ENCODE measurements around the gene TUBB6.

TUBB6 gene

GRCh38 chr18:12291161-12291560, 16.9 kb upstream of the TUBB6 start:
- DNase-seq (ENCODE audit: low read depth) = no peak

GRCh38 chr18:12291690-12292089, 16.4 kb upstream of the TUBB6 start:
- no peak for DNase-seq (ENCODE audit: low read depth)

- no peak for DNase-seq (ENCODE audit: low read depth)
Observed at GRCh38 chr18:12293831-12294230, 14.2 kb upstream of the TUBB6 start.

- no peak for DNase-seq (ENCODE audit: low read depth)
Observed at GRCh38 chr18:12295389-12296086, 12.5 kb upstream of the TUBB6 start.

DNA sequence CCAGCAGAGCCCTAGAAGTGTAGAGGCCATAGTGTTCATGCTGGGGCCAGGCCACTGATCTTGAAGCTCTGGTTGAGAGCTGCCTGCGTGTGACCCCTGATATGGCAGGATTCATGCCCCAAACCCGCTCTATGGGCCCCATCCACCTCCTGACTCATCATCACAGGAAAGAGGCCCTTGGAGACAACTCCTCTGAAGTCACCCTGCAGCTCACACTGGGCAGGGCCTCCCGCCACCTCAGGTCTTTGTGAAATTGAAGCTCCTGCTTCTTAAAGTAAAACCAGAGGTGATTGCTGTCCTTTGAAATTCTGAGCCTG, 12.0 kb upstream of the TUBB6 start:
- DNase-seq (ENCODE audit: low read depth) = no peak

DNA sequence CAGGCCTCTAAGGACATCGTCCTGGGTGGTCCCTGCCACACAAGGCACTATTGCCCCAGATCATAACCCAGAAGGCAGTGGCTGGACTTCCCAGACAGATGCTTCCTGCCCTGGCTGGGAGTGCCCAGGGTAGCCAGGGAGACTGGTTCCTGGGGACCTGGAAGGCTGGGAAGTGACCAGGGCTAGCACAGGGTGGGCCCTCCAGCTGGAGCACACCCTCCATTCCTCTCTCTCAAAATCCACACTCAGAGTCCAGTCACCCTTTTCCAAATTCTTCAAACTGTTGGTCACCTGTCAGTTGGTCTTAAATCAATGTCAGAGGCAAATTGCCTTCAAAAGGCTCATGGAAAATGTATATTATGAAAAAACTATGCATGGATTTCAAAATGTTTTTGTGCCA, 11.6 kb upstream of the TUBB6 start:
- no peak for DNase-seq (ENCODE audit: low read depth)

GRCh38 chr18:12299862-12300261, 8.2 kb upstream of the TUBB6 start:
- no peak for DNase-seq (ENCODE audit: low read depth)

DNA sequence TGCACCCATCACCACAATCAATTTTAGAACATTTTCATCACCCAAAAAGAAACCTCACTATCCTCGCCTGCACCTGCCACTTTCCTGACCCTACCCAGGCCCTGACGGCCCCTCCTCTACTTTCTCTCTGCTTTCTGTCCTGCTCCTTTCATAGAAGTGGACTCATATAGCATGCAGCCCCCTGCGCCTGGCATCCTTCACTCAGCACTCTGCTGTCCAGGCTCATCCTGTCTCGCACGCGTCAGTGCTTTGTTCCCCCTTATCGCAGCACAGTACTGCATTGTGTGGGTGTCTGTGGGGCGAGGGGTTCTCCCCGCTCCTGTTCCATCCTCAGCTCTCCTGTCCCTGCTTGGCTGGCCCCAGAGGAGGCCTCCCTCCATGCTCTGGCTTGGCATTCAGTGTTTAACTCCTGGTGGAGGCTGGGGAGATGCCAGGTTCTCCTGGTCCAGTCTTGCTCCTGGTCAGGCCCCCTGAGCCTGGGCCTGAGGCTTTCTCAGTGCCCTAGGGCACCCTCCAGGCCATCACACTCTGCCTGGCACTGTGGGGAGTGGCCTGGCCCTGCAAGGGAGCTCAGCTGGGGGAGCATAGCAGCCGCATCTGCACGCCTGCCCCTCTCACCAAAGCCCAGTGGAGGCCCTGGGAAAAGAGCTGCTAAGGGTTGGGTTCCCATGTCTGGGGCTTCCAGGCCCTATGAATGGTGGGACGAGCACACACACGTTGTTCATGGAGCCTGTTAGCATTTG, 6.6 kb upstream of the TUBB6 start:
- no peak for DNase-seq (ENCODE audit: low read depth)

- no peak for DNase-seq (ENCODE audit: low read depth)
Observed at GRCh38 chr18:12302391-12303147, 5.5 kb upstream of the TUBB6 start.

DNA sequence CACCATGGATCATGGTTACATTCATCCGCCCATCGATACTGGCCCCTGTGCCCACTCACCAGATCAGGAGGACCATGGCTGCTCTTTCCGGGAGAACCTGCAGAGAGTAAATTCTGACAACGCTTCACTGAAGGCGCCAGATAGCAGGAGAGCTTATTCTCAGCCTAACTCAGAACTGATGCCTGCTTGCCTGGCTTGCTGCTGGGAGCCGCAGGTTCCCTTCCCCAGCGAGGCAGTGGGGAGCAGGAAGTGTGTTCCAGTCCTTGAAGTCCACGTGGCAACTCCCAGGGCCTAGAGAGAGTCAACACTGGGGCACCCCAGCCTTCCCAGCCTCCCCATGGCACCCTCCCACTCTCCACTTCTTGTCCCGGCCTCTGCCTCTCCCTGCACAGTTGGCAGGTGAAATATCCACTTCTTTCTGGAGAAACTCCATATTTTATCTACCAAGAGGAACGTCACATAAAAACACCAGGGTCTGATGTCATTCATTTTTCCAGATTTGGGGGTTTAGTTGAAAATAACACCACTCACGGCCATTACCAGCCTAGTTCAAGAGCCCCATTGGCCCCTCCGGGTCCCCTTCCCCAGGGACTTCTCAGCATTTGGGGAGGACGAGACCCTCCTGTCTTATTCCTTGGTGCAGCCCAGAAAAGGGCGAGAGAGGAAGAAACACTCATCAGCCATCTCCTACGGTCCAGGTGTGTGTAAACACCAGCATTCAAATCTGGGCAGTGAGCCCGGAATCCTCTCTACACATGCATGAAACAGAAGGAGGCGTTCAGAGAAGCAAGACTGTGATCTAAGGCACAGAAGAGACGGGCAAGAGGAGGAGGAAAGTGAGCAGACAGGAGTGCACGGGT, 3.5 kb upstream of the TUBB6 start:
- DNase-seq (ENCODE audit: low read depth) = no peak

- no peak for DNase-seq (ENCODE audit: low read depth)
Observed at GRCh38 chr18:12305211-12305610, 2.8 kb upstream of the TUBB6 start.

DNA sequence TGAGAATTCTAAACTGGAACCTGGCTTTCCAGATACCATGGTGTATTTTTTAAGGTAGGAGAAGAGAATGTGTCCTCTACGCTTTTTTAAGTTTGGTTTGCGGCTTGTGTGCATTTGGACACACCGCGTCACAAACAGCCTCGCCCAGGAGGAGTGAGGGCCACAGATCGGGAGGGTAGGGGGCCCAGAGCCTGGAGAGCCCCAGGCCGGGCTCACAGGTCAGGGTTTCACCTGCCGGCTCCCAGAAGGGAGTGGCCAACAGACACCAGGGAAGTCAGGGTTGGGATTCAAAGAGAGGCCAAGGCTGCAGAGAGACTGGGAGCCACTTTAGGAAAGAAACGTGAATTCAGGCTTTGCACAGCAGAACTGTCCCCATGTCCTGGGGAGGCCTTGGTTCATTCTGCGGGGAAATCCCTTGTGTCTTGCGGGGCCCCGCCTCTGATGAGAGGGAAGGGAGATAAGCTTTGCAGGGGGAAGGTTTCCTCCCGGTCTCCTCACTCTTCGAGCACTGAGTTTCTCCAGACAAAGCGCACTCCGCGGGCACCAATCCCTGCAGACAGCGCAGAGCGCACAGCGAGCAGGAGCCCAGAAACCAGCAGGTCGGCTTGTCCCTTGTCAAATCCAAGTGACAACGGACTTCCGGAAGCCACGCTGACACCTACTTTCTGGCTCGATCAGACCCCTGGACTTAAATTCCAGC, 2.0 kb upstream of the TUBB6 start:
- DNase-seq (ENCODE audit: low read depth) = no peak

GRCh38 chr18:12306752-12307700, 1.0 kb upstream of the TUBB6 start:
- no peak for DNase-seq (ENCODE audit: low read depth)

- DNase-seq (ENCODE audit: low read depth) = no peak
Observed at GRCh38 chr18:12308386-12309100, 502 bp downstream of the TUBB6 start.

GRCh38 chr18:12309683-12310198, 1.7 kb downstream of the TUBB6 start:
- DNase-seq (ENCODE audit: low read depth) = no peak

DNA sequence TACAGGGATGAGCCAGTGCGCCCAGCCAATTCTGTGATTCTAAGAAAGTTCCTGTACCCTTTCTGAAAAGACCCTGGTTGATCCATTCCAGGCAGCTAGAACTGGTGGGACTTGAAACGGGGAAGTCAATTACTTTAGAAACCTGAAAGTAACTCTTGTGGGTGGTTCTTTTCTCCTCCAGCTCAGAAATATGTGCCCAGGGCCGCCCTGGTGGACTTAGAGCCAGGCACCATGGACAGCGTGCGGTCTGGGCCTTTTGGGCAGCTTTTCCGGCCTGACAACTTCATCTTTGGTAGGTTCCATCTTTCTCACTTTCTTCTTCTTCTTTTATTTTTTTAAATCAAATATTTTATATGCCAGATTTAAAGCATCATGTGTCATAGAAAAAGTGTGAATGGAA, 2.7 kb downstream of the TUBB6 start:
- no peak for DNase-seq (ENCODE audit: low read depth)

- DNase-seq (ENCODE audit: low read depth) = no peak
Observed at GRCh38 chr18:12312976-12313375, 4.9 kb downstream of the TUBB6 start.

GRCh38 chr18:12313530-12314245, 5.6 kb downstream of the TUBB6 start:
- no peak for DNase-seq (ENCODE audit: low read depth)

Measured in activated T-cell treated with anti-CD3 and anti-CD28 coated beads for 1 hour (primary cell).